Ramos (cell line): ENCODE results near the gene GANC.
"Not testable (repeated sequence)": the region's sequence is repeated elsewhere in the genome, so short reads cannot be mapped to it uniquely, and the experiment has no call there.

Source experiments
- in situ Hi-C: fragments of 300-500 bp; cut with MboI; formaldehyde crosslinking; loops from one replicate; pipeline ENCODE4 v1.14.3; 2022; ENCODE audit warnings: low sequenced_read_pairs; ENCODE audit not compliant: unreplicated experiment

Gene GANC

DNA sequence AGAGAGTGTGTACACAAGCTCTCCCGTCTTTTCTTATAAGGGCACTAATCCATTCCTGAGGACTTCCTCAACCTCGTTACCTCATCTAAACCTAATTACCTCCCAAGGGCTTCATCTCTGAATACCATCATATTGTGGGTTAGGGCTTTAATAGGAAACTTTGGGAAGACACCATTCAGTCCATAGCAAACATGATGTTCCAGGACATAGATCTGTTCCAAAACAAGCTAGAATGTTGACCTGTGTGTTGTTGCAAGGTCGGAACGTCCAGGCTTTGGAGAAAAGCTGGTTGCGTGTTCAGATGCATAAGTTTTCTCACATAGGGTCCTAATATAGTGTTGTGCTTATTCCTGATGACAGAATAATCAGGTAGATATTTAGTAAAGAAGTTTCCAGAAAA, 9.9 kb downstream of the GANC start:
- in situ Hi-C loops = no loop called here

DNA sequence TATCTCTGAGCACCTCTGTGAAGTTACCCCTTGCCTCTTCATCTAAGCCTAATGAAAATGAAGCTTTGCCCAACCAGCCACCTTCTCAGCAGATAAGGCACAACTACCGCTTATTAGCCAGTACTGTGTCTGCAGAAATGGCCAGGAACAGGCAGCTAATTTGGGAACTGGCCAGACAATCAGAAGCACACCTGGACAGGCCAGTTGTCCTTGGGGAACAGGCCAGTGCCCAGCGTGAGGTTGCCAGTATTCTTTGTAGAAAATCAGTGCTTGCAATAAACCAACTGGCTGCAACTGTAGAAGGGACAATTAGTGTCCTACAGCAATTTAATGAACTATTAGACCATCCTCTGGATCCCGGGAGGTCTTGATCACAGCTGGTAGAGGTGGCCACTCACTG, 10.7 kb downstream of the GANC start:
- in situ Hi-C loops = no loop called here

DNA sequence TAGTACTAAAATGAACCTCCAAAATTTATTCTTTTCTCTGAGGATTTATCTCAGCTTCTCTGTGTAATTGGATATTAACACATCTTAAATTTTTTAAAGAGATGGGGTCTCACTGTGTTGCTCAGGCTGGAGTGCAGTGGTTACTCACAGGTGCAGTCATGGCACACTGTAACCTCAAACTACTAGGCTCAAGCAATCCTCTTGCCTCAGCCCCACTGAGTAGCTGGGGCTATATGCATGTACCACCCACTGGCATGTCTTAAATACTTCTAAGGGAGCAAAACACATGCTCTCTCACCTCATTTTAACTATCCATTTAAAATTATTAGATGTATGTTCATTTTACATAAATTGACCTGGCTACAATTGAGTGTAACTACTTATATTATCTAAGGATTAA, 11.6 kb downstream of the GANC start:
- in situ Hi-C loops = no loop called here

DNA sequence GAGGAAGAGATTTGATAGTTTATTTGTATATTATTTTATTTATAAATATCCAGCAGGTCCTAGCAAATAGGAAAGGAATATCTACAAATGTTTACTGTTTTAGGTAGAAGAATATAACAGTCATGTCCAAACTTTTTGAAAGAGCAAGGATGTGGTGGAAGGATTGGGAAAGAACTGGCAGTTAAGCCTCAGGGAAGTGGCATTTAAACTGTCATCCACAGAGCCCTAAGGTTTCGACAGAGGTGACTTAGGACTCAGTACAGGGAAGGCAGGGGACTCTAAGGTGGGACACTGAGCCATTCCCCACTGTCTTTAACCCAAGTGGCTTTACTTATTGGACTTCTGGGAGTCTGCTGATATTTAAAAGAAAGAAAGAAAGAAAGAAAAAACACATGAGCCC, 12.0 kb downstream of the GANC start:
- in situ Hi-C loops = no loop called here

DNA sequence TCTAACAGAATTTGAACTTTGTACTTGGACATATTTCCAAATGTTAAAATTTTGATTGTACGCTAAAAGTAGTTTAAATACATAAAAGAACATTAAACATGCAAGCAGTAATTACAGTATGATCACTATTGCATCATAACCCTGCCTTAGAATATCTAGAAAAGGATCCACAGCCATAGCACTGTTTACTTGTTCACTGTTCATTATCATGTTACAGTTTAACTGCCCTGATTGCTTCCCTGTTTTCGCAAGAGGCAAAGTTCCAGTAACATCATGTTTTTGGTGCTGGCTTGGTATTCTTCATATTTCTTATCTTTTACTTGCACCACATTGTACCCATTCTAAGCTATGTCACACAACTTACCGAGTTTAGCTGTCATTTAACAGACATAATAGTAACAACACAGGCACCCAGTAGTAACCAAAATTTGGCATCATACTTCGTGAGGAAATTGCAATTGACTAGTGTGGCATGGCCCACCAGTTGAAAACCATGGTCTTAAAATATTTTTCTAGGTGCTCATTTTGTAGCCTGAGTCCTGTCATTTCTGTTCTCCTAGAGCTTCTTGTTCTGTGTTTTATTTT, 13.5 kb downstream of the GANC start:
- in situ Hi-C loops = no loop called here

DNA sequence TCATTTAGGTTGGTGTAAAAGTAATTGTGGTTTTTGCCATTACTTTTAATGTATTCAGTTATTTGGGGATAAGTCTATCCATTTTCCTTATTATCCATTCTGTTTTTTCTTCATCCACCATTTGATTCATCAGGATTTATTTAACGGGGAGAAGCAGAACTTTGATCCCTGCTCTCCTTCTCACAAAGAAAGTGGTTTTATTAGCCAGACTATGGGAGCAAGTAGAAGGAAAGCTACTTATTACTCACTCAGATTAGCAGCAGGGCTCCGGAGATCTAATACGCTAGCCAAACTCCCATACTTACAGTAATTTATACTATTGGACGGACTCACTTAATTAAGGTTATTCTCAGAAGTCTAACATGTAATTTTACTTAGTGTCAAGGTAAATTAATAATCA, 14.9 kb downstream of the GANC start:
- in situ Hi-C loops = no loop called here

DNA sequence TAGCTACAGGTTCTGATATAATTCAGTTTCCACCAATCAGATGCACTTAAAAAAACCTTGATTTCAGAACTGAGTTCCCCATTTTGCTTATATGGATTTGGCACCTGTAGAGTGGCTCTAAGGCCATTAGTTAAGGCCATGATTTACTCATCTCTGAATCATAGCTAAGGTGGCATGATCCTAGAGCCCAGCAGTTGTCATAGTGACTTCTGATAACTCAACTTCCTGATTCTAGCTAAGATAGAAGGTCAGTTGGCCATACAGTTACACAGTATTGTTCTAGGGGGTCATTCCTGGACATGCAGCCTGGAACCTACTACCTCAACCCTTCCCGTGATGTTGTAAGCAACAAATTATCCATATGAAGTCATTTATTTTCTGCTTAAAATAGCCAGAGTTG, 16.2 kb downstream of the GANC start:
- in situ Hi-C loops = no loop called here

DNA sequence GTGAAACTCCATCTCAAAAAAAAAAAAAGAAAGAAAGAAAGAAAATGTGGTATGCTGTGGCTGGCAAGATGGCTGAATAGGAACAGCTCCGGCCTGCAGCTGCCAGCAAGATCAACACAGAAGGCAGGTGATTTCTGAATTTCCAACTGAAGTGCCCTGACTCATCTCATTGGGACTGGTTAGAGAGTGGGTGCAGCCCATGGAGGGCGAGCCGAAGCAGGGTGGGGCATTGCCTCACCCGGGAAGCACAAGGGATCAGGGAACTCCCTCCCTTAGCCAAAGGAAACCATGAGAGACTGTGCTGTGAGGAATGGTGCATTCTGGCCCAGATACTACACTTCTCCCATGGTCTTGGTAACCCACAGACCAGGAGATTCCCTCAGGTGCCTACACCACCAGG, 28.0 kb downstream of the GANC start:
- in situ Hi-C loops = not testable (repeated sequence)

DNA sequence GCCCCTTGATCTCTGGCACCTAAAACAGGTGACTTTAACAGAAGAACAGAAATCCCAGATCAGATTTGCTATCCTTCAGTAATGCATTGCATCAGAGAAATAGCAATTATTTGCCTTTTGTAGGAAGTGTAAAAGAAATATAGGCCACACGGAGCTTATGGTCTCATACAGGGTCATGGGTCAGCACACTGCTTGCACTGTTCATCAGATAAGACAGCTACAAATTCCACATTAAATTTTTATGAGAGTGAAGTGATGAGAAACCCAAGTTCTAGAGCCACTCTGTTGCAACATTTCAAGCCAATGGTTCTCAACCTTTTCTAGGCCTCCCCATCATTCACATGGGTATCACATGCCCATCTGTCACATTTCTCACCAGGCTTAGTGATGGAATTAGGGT, 33.7 kb downstream of the GANC start:
- in situ Hi-C loops = no loop called here

DNA sequence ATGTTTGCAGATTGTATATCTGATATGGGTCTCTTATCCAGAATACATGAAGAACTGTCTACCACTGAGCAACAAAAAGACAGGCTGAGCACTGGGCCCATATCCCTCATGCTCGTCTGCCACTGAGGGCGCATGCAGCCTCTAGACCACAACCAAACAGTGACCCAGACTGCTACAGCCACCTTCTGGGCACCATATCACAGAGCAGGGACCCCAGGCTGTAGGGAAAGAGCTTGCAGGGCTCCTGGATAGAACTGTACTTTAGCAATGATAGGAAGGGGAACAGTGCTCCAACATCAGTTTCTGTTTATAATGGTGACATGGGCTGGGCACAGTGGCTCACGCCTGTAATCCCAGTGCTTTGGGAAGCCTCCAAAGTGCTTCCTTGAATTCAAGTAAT, 40.5 kb downstream of the GANC start:
- in situ Hi-C loops = no loop called here

DNA sequence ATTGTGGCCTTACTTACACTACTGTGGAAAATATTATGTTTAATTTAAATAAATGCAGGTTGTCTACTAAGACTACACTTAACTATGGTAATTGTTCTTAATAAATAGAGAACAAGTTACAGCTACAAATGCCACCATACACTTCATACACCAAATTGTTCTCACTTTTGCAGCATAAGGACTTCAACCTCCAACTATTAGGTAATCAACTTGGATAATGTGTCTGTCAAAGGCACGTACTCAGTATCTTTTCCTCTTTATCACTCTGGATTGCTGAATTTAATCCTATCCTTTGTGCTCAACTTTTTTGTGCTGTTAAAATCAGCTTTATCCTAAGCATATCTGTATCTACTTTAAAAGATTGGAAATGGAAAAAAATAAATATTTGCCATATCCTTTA, 41.8 kb downstream of the GANC start:
- in situ Hi-C loops = no loop called here

DNA sequence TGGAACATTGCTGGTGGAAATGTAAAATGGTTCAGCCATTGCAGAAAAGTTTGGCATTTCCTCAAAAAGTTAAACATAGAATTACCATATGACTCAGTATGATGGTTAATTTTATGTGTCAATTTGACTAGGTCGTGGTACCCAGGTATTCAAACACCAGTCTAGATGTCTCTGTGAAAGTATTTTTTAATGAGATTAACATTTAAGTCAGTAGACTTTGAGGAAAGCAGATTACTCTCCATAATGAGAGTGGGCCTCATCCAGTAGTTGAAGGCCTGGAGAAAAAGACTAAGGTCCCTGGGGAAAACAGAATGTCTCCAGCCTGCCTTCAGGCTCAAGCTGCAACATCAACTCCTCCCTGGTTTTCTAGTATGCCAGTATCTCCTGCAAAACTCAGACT, 42.5 kb downstream of the GANC start:
- in situ Hi-C loops = no loop called here

DNA sequence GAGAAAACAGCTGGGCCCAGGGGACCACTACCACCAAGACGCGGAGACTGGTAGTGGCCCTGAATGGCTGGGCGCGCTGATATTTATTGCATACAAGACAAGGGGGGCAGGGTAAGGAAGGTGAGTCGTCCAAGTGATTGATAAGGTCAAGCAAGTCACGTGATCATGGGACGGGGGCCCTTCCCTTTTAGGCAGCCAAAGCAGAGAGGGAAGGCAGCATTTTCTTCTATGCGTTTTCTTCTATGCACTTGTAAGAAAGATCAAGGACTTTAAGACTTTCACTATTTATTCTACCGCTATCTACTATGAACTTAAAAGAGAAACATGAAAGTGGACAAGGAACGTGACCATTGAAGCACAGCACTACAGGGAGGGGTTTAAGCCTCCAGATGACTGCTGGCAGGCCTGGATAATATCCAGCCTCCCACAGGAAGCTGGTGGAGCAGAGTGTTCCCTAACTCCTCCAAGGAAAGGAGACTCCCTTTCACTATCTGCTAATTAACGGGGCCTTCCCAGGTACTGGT, 43.3 kb downstream of the GANC start:
- in situ Hi-C loops = not testable (repeated sequence)

DNA sequence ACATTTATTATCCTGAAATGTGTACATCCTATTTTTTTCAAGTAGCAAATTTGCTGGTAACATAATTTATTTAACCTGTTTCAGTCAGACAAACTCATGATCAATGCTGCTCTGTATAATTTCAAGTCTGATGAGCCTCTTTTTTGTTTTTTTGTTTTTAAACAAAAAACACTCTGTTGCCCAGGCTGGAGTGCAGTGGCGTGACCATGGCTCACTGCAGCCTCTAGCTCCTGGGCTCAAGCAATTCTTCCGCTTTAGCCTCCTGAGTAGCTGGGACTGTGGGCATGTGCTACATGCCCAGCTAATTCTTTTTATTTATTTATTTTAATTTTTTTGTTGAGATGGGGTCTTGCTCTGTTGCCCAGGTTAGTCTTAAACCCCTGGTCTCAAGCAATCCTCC, 46.2 kb downstream of the GANC start:
- in situ Hi-C loops = no loop called here

DNA sequence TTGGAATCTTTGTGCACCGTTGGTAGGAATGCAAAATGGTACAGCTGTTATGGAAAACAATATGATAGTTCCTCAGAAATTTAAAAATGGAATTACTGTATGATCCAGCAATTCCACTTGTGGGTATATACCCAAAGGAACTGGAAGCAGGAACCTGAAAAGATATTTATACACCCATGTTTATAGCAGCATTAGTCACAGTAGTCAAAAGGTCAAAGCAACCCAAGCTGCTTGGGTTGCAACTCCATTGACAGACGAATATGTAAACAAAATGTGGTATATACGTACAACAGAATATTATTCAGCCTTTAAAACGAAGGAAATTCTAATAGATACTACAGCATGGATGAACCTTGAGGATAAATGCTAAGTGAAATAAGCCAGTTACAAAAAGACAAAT, 51.3 kb downstream of the GANC start:
- in situ Hi-C loops = no loop called here

DNA sequence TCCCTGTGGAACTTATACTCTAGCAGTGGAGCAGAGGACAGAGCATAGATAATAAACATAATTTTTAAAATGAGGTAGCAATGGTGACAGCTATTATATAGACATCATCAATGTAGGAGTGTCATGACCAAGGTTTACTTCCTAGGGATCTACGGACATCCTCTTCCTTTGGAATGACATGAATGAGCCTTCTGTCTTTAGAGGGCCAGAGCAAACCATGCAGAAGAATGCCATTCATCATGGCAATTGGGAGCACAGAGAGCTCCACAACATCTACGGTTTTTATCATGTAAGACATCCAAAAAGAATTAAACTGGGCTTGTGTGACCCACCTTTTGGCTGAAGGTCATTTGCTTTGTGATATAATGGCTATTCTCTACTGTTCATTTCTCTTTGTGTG, 56.2 kb downstream of the GANC start:
- in situ Hi-C loops = no loop called here

DNA sequence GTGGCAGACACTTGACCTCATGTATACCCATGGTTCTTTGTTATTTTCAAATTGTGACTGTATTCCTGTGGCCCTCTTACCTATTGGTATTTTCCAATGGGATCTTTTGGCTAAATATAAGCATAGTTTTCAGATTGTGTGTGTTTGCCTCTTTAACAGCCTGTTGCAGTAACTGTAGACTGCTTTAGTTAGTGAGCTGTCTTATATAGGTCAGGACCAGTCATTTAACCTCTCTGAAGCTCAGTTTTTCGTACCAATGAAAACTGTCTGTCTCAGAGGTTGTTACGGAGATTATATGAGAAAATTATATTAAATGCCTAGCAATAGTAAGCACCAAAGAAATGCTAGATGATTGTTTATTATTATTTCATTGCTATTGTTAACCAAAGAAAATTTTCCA, 57.0 kb downstream of the GANC start:
- in situ Hi-C loops = no loop called here

DNA sequence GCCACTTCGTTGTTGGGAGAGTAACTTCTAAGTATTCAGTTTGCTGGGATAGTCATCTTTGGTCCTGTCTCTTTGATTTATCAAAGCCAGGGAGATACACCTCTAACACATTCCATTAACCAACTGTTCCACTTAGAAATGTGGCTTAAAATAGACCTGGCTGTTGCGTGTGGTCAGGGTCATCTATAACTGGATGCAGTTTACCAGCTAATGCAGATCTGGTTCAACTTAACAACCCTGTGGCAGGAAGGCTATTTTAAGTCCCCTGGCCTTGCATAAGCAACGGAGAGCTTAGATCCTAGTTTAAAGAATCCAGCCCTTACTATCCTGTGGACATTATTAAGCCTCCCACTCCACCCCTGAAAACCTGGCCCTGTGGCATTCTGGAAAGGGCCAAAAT, 58.2 kb downstream of the GANC start:
- in situ Hi-C loops = no loop called here

DNA sequence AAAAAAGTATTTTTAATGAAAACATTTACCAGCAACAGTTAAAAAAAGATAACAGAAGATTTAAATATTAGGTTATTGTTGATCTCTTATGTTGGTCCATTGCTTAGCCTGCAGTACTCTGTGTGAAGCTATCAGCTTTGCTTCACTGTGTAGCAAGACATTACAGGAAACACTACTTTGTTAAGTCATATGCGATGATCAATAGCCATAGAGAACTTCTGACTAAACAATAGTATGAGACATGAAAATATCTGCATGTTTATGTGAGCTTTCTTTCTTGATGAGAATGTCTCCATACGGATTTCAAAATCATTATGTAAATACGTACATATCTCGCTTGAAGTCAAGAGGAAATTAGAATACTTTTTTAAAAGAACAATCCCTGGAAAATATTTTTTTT, 59.3 kb downstream of the GANC start:
- in situ Hi-C loops = no loop called here

DNA sequence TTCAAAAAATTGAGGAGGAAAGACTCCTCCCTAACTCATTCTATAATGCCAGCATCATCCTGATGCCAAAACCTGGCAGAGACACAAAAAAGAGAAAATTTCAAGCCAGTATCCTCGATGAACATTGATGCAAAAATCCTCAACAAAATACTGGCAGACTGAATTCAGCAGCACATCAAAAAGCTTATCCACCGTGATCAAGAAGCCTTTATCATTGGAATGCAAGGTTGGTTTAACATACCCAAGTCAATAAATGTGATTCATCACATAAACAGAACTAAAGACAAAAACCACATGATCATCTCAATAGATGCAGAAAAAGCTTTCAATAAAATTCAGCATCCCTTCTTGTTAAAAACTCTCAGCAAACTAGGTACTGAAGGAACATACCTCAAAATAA, 62.1 kb downstream of the GANC start:
- in situ Hi-C loops = no loop called here

DNA sequence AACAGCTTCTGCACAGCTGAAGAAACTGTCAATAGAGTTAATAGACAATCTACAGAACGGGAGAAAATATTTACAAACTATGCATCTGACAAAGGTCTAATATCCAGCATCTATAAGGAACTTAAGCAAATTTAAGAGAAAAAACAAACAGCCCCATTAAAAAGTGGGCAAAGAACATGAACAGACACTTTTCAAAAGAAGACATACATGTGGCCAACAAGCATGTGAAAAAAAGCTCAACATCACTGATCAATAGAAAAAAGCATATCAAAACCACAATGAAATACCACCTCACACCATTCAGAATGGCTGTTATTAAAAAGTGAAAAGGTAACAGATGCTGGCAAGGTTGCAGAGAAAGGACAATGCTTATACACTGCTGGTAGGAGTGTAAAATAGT, 63.6 kb downstream of the GANC start:
- in situ Hi-C loops = not testable (repeated sequence)

DNA sequence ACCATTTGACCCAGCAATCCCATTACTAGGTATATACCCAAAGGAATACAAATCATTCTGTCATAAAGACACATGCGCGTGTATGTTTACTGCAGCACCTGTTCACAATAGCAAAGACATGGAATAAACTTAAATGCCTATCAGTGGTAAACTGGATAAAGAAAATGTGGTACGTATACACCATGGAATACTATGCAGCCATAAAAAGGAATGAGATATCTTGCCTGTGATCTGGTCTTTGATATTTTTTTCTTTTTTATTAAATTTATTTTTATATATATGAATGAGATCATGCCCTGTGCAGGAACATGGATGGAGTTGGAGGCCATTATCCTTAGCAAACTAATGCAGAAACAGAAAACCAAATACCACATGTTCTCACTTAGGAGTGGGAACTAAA, 64.1 kb downstream of the GANC start:
- in situ Hi-C loops = not testable (repeated sequence)

DNA sequence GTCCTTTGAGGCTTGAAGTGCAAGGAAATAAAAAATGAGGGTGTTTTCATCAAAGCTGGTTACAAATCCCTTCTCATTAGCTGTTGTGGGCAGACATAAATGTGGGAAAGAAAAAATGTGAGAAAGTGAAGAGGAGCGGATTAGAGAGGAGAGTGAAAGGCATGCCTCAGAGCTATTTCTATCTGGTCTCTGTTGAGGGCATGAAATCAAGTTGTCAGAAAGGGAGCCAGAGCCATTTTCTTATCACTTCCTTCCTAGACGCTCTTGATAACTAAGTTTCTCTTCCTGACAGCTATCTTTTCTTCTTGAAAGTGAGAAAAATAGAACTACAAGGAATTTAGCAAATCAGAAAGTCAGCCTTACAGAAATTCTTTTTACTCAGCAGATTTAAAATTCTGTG, 65.5 kb downstream of the GANC start:
- in situ Hi-C loops = no loop called here
